ENCODE data around the gene CLASP2.
"Not testable (repeated sequence)": the region's sequence is repeated elsewhere in the genome, so short reads cannot be mapped to it uniquely, and the experiment has no call there.

The CLASP2 gene

DNA sequence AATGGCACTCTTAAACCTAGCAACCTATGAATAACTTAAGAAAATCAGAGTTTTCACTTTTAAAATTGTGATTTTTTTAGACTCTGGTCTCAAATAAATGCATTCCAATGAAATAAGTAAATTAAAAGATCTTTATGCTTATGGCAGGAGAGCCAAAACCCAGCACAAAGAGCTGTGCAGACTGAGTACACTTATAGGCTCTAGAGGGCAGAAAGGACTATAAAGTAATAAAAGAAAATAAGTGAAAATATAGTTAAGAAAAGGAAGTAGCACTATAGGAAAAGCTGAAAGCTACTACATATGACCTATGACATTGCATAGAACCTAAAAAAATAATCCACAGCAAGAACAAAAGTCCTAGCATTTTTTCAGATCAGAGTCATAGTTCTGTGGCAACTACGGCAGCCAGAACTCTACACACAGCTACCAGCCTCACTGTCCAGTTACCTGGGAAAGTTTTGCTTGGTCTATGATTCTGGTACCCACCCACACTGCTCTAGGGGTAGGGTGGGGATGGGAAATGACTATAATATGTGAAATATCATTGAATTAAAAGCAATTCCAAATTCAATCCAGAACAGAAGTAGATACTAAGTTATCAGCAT, 30.5 kb downstream of the CLASP2 start:
- DNase-seq (ENCODE audit: low read depth) = no peak

DNA sequence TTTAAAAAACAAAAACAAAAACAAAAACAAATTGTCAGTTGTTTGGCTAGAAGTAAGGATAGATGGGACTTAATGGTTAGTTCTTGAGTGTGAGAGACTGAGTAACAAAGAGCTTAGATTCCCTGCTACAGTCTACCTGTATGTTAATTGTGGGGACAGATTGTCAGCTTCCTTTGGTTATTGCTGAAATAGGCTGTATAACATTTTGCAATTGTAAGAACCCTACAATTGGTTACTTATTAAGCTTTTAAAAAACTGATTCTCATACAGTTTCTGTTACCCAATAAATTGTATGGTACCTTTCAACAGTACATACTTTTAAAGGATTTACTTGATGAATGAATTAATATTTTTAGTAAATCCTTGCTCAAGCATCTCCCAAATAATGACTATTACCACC, 35.3 kb downstream of the CLASP2 start:
- DNase-seq (ENCODE audit: low read depth) = no peak

DNA sequence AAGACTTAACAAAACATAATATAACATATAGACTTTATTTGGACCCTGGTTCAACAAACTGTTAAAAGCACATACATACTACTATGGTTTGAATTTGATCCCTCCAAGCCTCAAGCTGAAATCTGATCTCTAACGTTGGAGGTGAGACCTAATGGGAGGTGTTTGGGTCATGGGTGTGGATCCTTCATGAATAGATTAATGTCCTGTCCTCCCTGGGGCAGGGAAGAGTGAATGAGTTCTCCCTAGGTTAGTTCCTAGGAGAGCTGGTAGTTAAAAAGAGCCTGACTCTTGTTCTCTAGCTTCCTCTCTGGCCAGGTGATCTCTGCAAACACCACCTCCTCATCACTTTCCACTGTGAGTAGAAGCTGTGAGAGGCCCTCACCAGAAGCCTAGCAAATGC, 36.4 kb downstream of the CLASP2 start:
- DNase-seq (ENCODE audit: low read depth) = no peak

DNA sequence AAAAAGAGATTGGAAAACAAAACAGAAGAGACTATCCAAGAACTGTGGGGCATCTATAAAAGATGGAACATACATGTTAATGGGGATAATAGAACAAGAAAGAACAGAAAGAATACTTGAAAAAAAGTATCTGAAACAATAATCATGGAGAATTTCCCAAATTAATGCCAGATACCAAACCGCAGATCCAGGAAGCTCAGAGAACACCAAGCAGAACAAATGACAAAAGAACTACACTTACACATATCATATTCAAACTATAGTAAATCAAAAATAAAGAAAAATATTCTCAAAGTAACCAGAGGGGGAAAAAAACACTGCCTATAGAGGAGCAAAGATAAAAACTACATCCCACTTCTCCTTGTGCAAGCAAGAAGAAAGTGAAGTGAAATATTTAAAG, 40.0 kb downstream of the CLASP2 start:
- no peak for DNase-seq (ENCODE audit: low read depth)

DNA sequence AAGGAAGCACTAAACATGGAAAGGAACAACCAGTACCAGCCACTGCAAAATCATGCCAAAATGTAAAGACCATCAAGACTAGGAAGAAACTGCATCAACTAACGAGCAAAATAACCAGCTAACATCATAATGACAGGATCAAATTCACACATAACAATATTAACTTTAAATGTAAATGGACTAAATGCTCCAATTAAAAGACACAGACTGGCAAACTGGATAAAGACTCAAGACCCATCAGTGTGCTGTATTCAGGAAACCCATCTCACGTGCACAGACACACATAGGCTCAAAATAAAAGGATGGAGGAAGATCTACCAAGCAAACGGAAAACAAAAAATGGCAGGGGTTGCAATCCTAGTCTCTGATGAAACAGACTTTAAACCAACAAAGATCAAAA, 44.6 kb downstream of the CLASP2 start:
- not testable (repeated sequence) for DNase-seq (ENCODE audit: low read depth)

DNA sequence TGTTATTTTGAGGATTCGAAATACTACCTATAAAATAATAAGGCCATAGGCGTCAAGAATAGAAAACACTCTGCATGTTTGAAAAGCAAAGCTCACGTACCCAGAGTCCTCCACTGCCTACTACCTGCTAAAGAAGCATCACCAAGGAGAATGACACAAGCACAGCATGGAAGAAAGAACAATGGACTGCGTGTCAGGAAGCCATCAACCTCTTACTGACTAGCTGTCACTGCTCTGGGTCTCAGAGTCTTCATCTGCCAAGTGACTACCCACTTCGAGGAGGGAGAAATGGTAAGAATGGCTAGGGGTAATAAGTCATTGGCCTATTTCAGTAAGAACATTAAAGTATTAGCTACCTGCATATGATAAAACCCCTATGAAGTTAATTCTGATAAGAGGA, 49.4 kb downstream of the CLASP2 start:
- no peak for DNase-seq (ENCODE audit: low read depth)

DNA sequence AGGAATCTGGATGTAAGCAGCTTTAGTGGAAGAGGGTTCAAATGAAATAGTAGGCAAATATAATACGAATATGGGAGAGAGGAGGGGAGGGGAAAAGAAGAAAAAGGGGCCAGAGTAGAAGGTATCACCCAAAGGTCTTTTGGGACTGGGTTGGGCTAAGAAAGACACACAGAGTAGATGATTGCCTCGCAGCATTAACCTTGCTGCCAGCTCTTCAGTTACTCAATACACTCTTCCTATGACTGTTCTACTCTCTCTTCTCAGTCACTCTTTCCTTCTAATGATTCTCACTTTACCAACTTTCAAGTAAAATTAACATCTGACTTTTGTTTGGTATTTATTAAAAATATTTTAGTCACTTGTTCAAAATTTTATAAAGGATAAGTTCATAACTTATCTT, 52.8 kb downstream of the CLASP2 start:
- no peak for DNase-seq (ENCODE audit: low read depth)

DNA sequence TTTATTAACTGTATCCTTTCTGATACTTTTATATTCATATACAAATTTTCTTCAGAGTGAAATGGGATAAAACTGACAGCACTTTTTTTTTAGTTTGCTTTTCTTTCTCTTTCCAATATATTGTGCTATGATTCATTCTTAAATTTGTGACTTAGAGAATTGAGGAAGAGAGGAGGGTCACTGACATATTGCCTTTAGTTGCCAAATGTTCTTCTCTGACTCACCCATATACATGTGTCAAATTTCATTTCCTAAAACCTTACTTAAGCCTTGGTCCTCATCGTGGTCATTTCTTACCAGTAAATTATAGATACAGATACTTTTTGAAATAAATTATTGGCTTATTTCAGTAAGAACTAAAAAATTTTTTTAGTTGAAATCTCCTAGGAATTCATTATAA, 53.9 kb downstream of the CLASP2 start:
- no peak for DNase-seq (ENCODE audit: low read depth)

DNA sequence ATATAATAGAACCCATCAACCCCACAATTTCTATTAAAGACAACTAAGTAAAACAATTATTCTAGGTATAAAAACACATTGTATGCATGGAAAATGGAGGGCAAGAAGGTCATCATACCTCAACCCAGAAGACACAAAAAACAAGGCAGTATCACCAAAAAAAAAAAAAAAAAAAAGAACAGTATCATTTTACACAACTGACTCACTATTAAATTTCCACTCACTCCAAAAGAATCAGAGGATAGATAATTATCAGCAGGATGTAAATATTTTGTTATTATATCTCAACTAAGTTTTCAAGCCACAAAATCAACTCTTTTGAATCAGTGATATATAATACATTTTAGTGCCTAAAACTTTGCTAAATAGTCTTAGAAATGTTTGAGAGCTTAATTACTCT, 55.0 kb downstream of the CLASP2 start:
- DNase-seq (ENCODE audit: low read depth) = no peak

DNA sequence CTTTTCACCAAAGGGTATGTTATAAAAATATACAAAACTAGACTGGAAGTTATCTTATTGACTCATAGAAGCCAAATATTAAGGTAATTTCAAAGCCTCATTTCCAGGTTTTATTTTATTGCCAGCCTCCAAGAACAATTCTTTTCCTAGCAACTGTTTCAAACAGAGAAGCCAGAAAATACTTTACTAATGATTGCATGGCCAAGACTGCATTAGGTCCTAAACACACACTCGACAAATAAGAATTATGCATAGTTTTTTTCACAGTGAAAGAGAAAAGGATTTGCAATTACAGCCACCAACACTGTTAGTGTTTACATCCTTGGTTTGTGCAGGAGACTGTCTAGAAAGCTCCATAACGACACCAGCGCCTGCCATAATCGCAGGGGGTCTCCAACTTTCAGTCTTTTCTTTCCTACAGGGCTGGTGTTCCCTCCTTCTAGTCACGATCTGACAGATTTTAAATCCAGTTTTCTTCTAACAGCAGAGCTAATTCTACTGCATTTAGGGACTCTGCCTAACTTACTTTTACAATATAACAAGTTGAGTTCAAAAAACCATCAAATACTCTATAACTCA, 58.1 kb downstream of the CLASP2 start:
- DNase-seq (ENCODE audit: low read depth) = no peak

DNA sequence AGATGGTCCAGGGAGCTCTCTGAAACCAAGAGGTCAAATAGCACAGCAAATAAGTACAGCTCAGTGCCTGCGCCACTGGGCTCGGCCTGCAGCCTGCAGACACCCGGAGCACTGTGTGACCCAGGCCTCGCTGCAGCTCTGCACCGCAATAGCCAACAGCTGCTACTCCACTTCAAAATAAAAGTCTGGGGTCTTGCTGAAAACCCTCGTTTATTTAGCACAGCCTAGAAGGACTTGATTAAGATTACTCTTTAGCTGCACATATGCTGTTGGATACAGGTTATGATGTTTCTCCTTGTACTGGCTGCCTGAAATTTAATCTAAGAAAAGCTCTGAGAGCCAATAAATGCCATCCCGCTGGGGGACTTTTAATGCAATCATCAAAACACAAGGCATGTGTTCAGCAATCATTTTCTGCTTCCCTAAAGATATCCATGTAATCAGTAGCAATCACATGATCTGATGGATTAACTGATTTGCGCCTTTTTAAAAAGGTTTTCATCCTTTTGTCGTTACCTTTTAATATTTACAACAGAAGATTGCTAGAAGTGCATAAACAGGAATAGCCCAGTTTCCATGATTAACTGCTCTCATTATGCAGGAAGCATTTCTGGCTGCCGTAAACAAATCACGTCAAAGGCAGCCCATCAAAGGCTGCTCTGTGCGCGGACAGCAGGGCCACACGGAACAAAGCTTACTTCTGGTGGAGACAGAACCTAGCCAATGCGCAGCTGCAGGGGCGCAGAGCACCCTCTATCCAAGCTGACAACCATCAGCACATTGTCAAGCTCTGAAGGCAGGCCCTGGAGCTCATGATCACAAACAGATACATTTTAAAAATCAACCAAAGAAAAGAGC, 58.8 kb downstream of the CLASP2 start:
- no peak for DNase-seq (ENCODE audit: low read depth)

DNA sequence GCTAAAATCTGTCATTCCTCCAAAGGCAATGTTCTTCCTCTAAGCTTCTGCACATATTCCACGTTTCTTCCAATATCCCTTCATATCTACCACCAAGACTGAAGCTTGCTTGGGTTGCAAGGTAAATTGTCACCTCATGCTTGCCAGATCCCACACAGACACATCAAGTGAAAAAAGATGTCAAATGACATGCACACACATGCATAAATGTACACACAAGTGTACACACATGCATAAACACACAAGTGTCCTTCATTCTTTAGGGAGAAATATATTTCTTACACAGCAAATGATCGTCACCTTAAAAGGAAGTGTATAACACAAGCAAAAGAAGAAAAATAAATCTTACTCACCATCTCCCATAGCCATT, 59.4 kb downstream of the CLASP2 start:
- DNase-seq (ENCODE audit: low read depth) = no peak

DNA sequence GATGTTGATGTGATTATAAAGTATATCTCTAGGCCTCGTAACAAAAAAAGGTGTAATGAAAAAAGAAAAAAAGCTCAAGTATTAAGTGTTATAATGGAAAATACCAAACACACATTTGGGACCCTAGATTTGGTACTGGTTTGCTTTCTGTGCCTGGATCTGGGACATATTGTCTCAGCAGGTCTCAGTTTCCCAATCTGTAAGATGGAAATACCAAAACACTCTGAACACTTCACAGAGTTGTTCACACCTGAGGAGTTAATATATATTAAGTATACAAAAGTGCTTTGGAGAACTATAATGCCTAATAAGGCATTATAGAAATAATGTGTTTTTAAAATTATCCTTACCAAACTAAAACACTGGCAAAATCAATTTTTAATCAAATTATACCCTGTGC, 60.0 kb downstream of the CLASP2 start:
- no peak for DNase-seq (ENCODE audit: low read depth)

DNA sequence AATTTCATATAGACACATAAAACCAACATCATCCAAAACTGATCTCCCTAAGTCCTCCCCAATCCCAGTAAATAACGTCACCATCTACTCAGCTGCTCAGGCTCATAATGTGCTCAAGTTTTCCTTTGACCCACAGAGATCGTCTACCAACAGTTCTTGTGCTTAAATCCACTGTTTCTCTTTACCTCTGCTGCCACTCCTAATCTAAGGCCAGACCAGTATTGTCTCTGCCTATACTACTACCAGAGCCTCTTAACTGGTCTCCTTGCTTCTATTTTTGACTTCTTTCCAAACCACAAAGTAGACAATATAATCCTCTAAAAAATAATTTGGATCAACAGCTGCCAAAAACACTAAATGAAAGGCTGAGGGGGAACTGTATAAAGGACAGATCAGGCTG, 65.3 kb downstream of the CLASP2 start:
- DNase-seq (ENCODE audit: low read depth) = no peak

DNA sequence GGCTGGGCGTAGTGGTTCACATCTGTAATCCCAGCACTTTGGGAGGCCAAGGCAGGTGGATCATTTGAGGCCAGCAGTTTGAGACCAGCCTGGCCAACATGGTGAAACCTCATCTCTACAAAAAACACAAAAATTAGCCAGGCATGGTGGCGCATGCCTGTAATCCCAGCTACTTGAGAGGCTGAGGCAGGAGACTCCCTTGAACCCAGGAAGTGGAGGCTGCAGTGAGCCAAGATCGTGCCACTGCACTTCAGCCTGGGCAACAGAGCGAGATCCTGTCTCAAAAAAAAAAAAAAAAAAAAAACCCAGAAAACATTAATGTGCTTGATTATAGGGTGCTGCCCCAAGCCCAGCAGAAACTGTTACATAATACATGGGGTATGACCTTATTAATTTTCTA, 67.0 kb downstream of the CLASP2 start:
- DNase-seq (ENCODE audit: low read depth) = not testable (repeated sequence)

DNA sequence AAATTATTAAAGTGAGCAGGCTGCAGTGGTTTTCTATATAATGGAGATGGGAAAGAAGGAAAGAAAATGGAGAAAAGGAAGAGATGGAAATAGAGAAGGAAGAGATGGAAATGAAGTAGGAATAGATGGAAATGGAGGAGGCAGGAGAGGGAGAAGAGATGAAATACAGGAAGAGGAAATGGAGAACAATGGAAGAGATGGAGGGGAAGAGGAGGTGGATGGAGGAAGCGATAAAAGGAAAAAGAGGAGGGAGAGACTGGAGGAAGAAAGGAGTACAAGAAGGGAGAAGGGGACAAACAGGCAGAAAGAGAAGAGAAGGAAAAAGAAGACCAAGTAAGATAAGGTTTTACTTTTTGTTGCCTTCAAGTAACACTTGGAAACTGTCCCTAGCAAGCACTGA, 67.6 kb downstream of the CLASP2 start:
- no peak for DNase-seq (ENCODE audit: low read depth)

DNA sequence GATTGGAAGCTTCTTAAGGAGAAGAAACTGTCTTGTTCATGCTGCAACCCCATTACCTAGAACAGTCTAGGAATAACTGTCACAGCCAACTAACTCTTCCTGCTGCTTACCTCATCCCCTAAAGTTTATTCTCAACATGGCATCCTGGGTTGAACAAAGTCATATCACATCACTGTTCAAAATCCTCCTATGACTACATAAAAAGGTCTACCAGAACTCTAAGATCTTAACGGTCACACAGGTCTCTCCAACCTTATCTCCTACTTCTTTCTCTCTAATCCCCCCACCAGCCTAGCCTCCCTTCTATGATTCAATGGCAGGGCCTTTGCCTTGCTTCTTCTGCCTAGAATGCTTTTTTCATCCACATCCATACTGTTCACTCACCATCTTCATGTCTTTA, 69.3 kb downstream of the CLASP2 start:
- no peak for DNase-seq (ENCODE audit: low read depth)

DNA sequence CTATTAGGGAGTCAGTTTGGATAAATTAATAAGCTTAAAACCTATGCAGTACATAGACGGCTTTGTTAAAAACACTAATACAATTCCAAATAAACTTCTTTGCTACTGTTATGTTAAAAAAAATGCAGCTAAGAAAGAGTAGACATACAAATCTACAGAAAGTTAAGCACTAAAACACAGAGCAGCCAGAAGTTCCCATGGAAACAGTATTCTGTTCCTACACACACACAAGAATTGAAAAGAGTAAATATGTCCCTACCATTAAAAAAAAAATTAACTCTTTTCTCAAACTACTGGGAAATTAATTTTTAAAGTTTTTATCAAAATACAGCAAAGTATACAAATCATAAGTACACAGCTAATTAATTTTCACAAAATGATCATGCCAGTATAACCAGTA, 71.6 kb downstream of the CLASP2 start:
- no peak for DNase-seq (ENCODE audit: low read depth)

DNA sequence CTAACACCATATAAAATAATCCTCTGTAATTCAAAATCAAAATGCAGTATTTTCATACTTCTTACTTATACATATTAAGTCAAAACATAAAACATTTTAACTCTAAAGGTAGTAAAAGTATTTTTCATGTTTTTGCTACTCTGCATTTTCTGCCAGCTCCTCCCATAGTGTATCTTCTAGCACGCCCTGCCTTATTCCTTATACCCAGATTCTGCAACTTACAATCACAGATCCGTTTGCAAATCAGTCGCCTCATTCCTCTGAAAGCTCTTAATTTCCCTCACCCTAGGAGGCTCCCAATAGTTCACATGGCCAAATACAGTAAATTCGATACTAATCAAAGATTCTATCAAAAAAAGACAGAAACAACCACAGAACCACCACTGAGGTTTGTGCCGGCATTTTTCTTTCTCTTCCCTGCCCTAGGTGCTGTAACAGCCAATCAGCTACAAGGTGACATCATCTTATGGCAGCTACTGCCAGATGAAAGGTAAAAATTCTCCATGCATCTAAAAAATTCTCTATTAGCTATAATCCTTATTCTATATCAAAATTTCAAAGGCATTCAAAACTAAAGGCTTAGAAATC, 72.9 kb downstream of the CLASP2 start:
- DNase-seq (ENCODE audit: low read depth) = no peak

DNA sequence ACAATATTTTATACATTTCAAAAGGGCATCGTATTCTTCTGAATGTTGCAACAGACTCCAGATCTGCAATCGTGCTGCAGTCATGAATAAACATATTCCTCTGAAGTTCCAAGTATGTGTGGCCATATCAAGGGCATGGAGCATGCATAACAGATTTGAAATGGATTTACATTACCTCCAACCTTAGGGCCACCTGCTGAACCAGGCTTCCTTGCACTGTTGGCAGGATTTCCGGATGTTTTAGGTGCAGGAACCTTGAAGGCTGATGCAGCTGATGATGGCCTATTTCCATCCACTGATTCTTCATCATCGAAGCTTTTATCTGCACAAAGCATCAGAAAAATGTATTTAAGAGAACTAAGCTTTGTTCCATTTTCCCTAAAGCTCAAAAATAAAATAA, 73.5 kb downstream of the CLASP2 start:
- DNase-seq (ENCODE audit: low read depth) = no peak

DNA sequence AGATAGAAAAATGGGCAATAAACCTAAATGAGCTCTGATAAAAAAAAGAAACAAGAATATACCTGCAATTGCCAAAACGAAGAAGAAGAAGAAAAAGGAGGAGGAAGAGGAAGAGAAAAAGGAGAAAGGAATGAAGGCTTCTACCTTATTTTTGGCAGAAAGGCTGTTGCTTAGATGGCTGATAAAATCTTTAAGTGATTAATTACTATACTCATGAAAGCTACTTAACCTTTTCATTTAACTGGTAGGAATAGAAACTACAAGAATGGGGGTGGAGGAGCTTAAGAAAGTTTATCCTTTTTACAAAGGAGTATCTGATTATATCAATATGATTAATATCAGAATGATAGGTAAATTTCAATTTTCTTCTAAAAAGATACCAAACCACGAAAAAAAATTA, 75.2 kb downstream of the CLASP2 start:
- no peak for DNase-seq (ENCODE audit: low read depth)

DNA sequence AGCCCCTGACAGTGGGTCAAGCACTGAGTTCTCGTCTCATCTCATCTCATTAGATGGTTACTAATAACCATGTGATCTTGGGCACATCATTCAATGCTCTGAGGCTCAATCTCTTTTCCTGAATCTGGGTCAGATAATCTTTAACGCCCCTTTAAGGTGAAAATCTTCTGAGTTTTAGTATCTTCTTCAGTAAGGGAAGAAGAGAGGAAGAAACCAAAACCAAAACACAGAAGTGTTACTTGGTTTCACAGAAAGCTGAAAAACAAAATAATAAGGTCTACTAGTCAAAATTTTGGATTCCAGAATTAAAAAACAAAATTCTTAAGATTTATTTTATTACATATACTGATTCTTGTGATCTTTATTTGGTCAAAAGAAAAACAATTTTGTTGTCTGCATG, 78.2 kb downstream of the CLASP2 start:
- DNase-seq (ENCODE audit: low read depth) = no peak

DNA sequence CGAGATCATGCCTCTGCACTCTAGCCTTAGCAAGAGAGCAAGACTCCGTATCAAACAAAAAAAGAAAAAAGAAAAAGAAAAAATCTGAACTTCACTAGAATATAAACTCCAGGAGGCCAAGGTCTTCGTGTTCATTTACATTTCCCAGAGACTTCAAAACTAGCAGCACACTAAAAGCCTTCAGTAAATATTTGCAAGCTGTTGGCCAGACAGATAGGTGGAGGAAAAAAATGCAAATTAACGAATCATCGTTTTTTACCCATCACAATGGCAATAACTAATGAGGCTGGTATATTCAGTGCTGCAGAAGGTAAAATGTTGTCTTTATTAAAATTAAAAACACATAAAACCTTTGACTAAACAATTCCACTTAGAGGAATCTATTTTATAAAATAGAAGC, 80.6 kb downstream of the CLASP2 start:
- DNase-seq (ENCODE audit: low read depth) = no peak

Measured in stimulated activated CD4-positive, alpha-beta T cell treated with anti-CD3 and anti-CD28 coated beads, Interleukin-2, amount 100 ng/mL, for 4 hours (primary cell).